ENCODE measurements around the gene SLC32A1. TPM values are rescaled to one million over a fixed set of nuclear protein-coding genes. Genes with fewer than 3 reads are reported as not detected.

Gene SLC32A1
- total RNA-seq, 1 experiment from 2014 or later, result 0.09 TPM

DNA sequence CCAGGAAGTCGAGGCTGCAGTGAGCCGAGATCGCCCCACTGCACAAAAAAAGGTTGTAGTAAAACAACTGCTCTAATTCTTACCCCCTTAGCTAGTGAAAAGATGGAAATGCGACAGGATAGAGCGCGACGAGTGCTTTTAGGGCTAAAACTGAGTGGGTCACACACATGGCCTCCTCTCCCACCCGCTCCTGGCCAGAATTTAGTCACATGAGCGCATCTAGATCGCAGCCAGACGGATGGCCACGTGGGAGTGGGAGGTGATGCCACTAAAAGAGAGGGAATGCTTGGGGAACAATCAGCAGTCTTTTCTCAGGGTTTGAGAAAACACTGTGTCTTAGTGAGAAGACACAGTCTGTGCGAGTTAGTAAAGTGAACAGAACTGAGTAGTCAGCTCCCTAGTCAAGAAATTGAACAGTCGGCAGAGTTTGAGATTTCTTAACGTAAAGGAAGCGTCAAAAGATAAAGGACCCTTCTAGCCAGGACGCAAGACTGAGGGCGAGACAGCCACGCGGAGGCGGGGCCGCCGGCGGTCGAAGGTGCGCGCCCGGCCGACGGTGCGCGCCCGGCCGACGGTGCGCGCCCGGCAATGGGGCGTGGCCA, 23.3 kb downstream of the SLC32A1 start (continued):
- TF ChIP-seq, protein P1, sequence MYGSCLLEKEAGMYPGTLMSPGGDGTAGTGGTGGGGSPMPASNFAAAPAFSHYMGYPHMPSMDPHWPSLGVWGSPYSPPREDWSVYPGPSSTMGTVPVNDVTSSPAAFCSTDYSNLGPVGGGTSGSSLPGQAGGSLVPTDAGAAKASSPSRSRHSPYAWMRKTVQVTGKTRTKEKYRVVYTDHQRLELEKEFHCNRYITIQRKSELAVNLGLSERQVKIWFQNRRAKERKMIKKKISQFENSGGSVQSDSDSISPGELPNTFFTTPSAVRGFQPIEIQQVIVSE (CRISPR knock-in tag; IDR thresholded peaks at IDR 0.05; ENCODE audit: borderline replicate concordance), result no peak
- TF ChIP-seq SMAD4 (CRISPR knock-in tag; IDR thresholded peaks at IDR 0.05) (no peak), EMX1 (CRISPR knock-in tag; IDR thresholded peaks at IDR 0.05) (no peak), RORB (CRISPR knock-in tag; IDR thresholded peaks at IDR 0.05) (no peak), TCF7 (CRISPR knock-in tag; IDR thresholded peaks at IDR 0.05; ENCODE audit: low read depth) (no peak), ZNF396 (CRISPR knock-in tag; IDR thresholded peaks at IDR 0.05; ENCODE audit: borderline replicate concordance) (no peak), ZNF263 (CRISPR knock-in tag; IDR thresholded peaks at IDR 0.05; ENCODE audit: low read depth) (no peak), SOX15 (CRISPR knock-in tag; IDR thresholded peaks at IDR 0.05) (no peak), TP53 (CRISPR knock-in tag; IDR thresholded peaks at IDR 0.05) (no peak), ZNF317 (CRISPR knock-in tag; IDR thresholded peaks at IDR 0.05; ENCODE audit: borderline replicate concordance, low read depth) (no peak), NR2C2 (CRISPR knock-in tag; IDR thresholded peaks at IDR 0.05) (no peak), ESRRA (CRISPR knock-in tag; IDR thresholded peaks at IDR 0.05; ENCODE audit: borderline replicate concordance) (no peak), GTF2I (CRISPR knock-in tag; conservative IDR thresholded peaks at IDR 0.05) (no peak)
- TF ChIP-seq, protein P2, sequence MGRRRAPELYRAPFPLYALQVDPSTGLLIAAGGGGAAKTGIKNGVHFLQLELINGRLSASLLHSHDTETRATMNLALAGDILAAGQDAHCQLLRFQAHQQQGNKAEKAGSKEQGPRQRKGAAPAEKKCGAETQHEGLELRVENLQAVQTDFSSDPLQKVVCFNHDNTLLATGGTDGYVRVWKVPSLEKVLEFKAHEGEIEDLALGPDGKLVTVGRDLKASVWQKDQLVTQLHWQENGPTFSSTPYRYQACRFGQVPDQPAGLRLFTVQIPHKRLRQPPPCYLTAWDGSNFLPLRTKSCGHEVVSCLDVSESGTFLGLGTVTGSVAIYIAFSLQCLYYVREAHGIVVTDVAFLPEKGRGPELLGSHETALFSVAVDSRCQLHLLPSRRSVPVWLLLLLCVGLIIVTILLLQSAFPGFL (CRISPR knock-in tag; IDR thresholded peaks at IDR 0.05; ENCODE audit: borderline replicate concordance), result 0 out of 2 replicates have a peak, but pooled peaks have one; percentile 52
- TF ChIP-seq, protein P3, sequence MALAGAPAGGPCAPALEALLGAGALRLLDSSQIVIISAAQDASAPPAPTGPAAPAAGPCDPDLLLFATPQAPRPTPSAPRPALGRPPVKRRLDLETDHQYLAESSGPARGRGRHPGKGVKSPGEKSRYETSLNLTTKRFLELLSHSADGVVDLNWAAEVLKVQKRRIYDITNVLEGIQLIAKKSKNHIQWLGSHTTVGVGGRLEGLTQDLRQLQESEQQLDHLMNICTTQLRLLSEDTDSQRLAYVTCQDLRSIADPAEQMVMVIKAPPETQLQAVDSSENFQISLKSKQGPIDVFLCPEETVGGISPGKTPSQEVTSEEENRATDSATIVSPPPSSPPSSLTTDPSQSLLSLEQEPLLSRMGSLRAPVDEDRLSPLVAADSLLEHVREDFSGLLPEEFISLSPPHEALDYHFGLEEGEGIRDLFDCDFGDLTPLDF (CRISPR knock-in tag; IDR thresholded peaks at IDR 0.05), result no peak
- TF ChIP-seq, protein P4, sequence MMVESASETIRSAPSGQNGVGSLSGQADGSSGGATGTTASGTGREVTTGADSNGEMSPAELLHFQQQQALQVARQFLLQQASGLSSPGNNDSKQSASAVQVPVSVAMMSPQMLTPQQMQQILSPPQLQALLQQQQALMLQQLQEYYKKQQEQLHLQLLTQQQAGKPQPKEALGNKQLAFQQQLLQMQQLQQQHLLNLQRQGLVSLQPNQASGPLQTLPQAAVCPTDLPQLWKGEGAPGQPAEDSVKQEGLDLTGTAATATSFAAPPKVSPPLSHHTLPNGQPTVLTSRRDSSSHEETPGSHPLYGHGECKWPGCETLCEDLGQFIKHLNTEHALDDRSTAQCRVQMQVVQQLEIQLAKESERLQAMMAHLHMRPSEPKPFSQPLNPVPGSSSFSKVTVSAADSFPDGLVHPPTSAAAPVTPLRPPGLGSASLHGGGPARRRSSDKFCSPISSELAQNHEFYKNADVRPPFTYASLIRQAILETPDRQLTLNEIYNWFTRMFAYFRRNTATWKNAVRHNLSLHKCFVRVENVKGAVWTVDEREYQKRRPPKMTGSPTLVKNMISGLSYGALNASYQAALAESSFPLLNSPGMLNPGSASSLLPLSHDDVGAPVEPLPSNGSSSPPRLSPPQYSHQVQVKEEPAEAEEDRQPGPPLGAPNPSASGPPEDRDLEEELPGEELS (CRISPR knock-in tag; IDR thresholded peaks at IDR 0.05), result no peak
- TF ChIP-seq, protein P5, sequence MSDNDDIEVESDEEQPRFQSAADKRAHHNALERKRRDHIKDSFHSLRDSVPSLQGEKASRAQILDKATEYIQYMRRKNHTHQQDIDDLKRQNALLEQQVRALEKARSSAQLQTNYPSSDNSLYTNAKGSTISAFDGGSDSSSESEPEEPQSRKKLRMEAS (CRISPR knock-in tag; IDR thresholded peaks at IDR 0.05), result peak; percentile 47; the same call in 1 of the 2 replicates
- TF ChIP-seq, protein P6, sequence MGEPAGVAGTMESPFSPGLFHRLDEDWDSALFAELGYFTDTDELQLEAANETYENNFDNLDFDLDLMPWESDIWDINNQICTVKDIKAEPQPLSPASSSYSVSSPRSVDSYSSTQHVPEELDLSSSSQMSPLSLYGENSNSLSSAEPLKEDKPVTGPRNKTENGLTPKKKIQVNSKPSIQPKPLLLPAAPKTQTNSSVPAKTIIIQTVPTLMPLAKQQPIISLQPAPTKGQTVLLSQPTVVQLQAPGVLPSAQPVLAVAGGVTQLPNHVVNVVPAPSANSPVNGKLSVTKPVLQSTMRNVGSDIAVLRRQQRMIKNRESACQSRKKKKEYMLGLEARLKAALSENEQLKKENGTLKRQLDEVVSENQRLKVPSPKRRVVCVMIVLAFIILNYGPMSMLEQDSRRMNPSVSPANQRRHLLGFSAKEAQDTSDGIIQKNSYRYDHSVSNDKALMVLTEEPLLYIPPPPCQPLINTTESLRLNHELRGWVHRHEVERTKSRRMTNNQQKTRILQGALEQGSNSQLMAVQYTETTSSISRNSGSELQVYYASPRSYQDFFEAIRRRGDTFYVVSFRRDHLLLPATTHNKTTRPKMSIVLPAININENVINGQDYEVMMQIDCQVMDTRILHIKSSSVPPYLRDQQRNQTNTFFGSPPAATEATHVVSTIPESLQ (CRISPR knock-in tag; IDR thresholded peaks at IDR 0.05), result no peak
- TF ChIP-seq, protein P7, sequence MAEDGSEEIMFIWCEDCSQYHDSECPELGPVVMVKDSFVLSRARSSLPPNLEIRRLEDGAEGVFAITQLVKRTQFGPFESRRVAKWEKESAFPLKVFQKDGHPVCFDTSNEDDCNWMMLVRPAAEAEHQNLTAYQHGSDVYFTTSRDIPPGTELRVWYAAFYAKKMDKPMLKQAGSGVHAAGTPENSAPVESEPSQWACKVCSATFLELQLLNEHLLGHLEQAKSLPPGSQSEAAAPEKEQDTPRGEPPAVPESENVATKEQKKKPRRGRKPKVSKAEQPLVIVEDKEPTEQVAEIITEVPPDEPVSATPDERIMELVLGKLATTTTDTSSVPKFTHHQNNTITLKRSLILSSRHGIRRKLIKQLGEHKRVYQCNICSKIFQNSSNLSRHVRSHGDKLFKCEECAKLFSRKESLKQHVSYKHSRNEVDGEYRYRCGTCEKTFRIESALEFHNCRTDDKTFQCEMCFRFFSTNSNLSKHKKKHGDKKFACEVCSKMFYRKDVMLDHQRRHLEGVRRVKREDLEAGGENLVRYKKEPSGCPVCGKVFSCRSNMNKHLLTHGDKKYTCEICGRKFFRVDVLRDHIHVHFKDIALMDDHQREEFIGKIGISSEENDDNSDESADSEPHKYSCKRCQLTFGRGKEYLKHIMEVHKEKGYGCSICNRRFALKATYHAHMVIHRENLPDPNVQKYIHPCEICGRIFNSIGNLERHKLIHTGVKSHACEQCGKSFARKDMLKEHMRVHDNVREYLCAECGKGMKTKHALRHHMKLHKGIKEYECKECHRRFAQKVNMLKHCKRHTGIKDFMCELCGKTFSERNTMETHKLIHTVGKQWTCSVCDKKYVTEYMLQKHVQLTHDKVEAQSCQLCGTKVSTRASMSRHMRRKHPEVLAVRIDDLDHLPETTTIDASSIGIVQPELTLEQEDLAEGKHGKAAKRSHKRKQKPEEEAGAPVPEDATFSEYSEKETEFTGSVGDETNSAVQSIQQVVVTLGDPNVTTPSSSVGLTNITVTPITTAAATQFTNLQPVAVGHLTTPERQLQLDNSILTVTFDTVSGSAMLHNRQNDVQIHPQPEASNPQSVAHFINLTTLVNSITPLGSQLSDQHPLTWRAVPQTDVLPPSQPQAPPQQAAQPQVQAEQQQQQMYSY (CRISPR knock-in tag; IDR thresholded peaks at IDR 0.05), result no peak
- TF ChIP-seq, protein P8, sequence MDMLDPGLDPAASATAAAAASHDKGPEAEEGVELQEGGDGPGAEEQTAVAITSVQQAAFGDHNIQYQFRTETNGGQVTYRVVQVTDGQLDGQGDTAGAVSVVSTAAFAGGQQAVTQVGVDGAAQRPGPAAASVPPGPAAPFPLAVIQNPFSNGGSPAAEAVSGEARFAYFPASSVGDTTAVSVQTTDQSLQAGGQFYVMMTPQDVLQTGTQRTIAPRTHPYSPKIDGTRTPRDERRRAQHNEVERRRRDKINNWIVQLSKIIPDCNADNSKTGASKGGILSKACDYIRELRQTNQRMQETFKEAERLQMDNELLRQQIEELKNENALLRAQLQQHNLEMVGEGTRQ (CRISPR knock-in tag; IDR thresholded peaks at IDR 0.05), result peak; percentile 34; the same call in 1 of the 2 replicates
- TF ChIP-seq, protein P9, sequence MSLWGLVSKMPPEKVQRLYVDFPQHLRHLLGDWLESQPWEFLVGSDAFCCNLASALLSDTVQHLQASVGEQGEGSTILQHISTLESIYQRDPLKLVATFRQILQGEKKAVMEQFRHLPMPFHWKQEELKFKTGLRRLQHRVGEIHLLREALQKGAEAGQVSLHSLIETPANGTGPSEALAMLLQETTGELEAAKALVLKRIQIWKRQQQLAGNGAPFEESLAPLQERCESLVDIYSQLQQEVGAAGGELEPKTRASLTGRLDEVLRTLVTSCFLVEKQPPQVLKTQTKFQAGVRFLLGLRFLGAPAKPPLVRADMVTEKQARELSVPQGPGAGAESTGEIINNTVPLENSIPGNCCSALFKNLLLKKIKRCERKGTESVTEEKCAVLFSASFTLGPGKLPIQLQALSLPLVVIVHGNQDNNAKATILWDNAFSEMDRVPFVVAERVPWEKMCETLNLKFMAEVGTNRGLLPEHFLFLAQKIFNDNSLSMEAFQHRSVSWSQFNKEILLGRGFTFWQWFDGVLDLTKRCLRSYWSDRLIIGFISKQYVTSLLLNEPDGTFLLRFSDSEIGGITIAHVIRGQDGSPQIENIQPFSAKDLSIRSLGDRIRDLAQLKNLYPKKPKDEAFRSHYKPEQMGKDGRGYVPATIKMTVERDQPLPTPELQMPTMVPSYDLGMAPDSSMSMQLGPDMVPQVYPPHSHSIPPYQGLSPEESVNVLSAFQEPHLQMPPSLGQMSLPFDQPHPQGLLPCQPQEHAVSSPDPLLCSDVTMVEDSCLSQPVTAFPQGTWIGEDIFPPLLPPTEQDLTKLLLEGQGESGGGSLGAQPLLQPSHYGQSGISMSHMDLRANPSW (CRISPR knock-in tag; conservative IDR thresholded peaks at IDR 0.05; ENCODE audit: low read depth), result no peak

Measured in WTC11 (cell line).